Activated naive CD4-positive, alpha-beta T cell treated with anti-CD3 and anti-CD28 coated beads, Interleukin-2, amount 50 U/mL, for 24 hours (primary cell): ENCODE measurements around the gene RACGAP1.

ENCODE experiments used
- H3K27ac Mint-ChIP-seq: one replicate; pipeline ENCODE4 v1.8.0; 2021; ENCODE audit warnings: mild to moderate bottlenecking, mixed read lengths
- H3K27me3 Mint-ChIP-seq: one replicate; pipeline ENCODE4 v1.8.0; 2021; ENCODE audit warnings: mixed read lengths
- H3K36me3 Mint-ChIP-seq: one replicate; pipeline ENCODE4 v1.8.0; 2021; ENCODE audit warnings: mixed read lengths
- H3K4me1 Mint-ChIP-seq: one replicate; pipeline ENCODE4 v1.8.0; 2021; ENCODE audit warnings: mixed read lengths
- H3K4me3 Mint-ChIP-seq: one replicate; pipeline ENCODE4 v1.8.0; 2021; ENCODE audit warnings: mild to moderate bottlenecking, mixed read lengths
- H3K9me3 Mint-ChIP-seq: one replicate; pipeline ENCODE4 v1.8.0; 2021; ENCODE audit warnings: mixed read lengths

RACGAP1 gene

GRCh38 chr12:49962861-49963765, 62.2 kb downstream of the RACGAP1 start:
- H3K4me3 Mint-ChIP-seq = no peak overlapping the region
- peaks cover 7% of the 10 kb centered on the region for H3K4me1 Mint-ChIP-seq
- peaks cover 39% of the 10 kb centered on the region for H3K27me3 Mint-ChIP-seq
- H3K9me3 Mint-ChIP-seq = no peaks in the 10 kb centered on the region
- H3K36me3 Mint-ChIP-seq = no peaks in the 10 kb centered on the region
- no peak overlapping the region for H3K27ac Mint-ChIP-seq

GRCh38 chr12:49961993-49962764, 63.1 kb downstream of the RACGAP1 start:
- Mint-ChIP-seq H3K4me1 (peaks cover 7% of the 10 kb centered on the region), H3K4me3 (no peak overlapping the region), H3K27me3 (peaks cover 47% of the 10 kb centered on the region), H3K27ac (no peak overlapping the region), H3K9me3 (no peaks in the 10 kb centered on the region), H3K36me3 (no peaks in the 10 kb centered on the region)

GRCh38 chr12:49961111-49961922, 64.0 kb downstream of the RACGAP1 start, which contains the start of gene AQP5:
Gene AQP5, plus strand, starts transcription at chr12:49961872. Its CDS starts 146 bp downstream, at chr12:49962018.
- Mint-ChIP-seq H3K36me3 (no peaks in the 10 kb centered on the region), H3K4me3 (peak within 1 kb of the TSS; percentile 70), H3K4me1 (peaks cover 7% of the 10 kb centered on the region), H3K27me3 (peaks cover 52% of the 10 kb centered on the region), H3K9me3 (no peaks in the 10 kb centered on the region), H3K27ac (no peak within 1 kb of the TSS)

- Mint-ChIP-seq H3K36me3 (no peaks in the 10 kb centered on the region), H3K9me3 (no peaks in the 10 kb centered on the region), H3K27ac (no peak overlapping the region), H3K27me3 (peaks cover 53% of the 10 kb centered on the region), H3K4me3 (peak overlapping the region; percentile 70), H3K4me1 (peaks cover 7% of the 10 kb centered on the region)
Measured at GRCh38 chr12:49960474-49961110, 64.7 kb downstream of the RACGAP1 start.

GRCh38 chr12:49959685-49960473, 65.4 kb downstream of the RACGAP1 start:
- no peaks in the 10 kb centered on the region for H3K36me3 Mint-ChIP-seq
- peak overlapping the region; percentile 70 for H3K4me3 Mint-ChIP-seq
- peaks cover 53% of the 10 kb centered on the region for H3K27me3 Mint-ChIP-seq
- peaks cover 7% of the 10 kb centered on the region for H3K4me1 Mint-ChIP-seq
- H3K9me3 Mint-ChIP-seq = no peaks in the 10 kb centered on the region
- H3K27ac Mint-ChIP-seq = no peak overlapping the region

- H3K4me1 Mint-ChIP-seq = peaks cover 7% of the 10 kb centered on the region
- H3K36me3 Mint-ChIP-seq = no peaks in the 10 kb centered on the region
- no peaks in the 10 kb centered on the region for H3K9me3 Mint-ChIP-seq
- no peak overlapping the region for H3K4me3 Mint-ChIP-seq
- H3K27ac Mint-ChIP-seq = no peak overlapping the region
- H3K27me3 Mint-ChIP-seq = peaks cover 54% of the 10 kb centered on the region
Measured at GRCh38 chr12:49957570-49957967, 67.7 kb downstream of the RACGAP1 start.

GRCh38 chr12:49956663-49957569, 68.4 kb downstream of the RACGAP1 start:
- no peaks in the 10 kb centered on the region for H3K9me3 Mint-ChIP-seq
- H3K36me3 Mint-ChIP-seq = no peaks in the 10 kb centered on the region
- peaks cover 53% of the 10 kb centered on the region for H3K27me3 Mint-ChIP-seq
- peaks cover 7% of the 10 kb centered on the region for H3K4me1 Mint-ChIP-seq
- H3K27ac Mint-ChIP-seq = no peak overlapping the region
- no peak overlapping the region for H3K4me3 Mint-ChIP-seq

- Mint-ChIP-seq H3K27me3 (peaks cover 53% of the 10 kb centered on the region), H3K4me1 (peaks cover 7% of the 10 kb centered on the region)
Measured at GRCh38 chr12:49955899-49956662, 69.2 kb downstream of the RACGAP1 start.

GRCh38 chr12:49954863-49955830, 70.1 kb downstream of the RACGAP1 start:
- H3K27ac Mint-ChIP-seq = no peak overlapping the region
- H3K36me3 Mint-ChIP-seq = no peaks in the 10 kb centered on the region
- peaks cover under 1% of the 10 kb centered on the region for H3K4me1 Mint-ChIP-seq
- H3K27me3 Mint-ChIP-seq = peaks cover 46% of the 10 kb centered on the region
- H3K9me3 Mint-ChIP-seq = no peaks in the 10 kb centered on the region
- no peak overlapping the region for H3K4me3 Mint-ChIP-seq

More at GRCh38 chr12:49955899-49956662, 69.2 kb downstream of the RACGAP1 start:
- Mint-ChIP-seq H3K36me3 (no peaks in the 10 kb centered on the region), H3K27ac (no peak overlapping the region), H3K9me3 (no peaks in the 10 kb centered on the region), H3K4me3 (no peak overlapping the region)

GRCh38 chr12:49953961-49954846, 71.1 kb downstream of the RACGAP1 start:
- H3K36me3 Mint-ChIP-seq = no peaks in the 10 kb centered on the region
- no peaks in the 10 kb centered on the region for H3K9me3 Mint-ChIP-seq
- peaks cover 39% of the 10 kb centered on the region for H3K27me3 Mint-ChIP-seq
- H3K27ac Mint-ChIP-seq = no peak overlapping the region
- no peak overlapping the region for H3K4me3 Mint-ChIP-seq
- no peaks in the 10 kb centered on the region for H3K4me1 Mint-ChIP-seq

- H3K4me1 Mint-ChIP-seq = no peaks in the 10 kb centered on the region
- no peak overlapping the region for H3K4me3 Mint-ChIP-seq
- H3K27me3 Mint-ChIP-seq = peaks cover 30% of the 10 kb centered on the region
- H3K36me3 Mint-ChIP-seq = no peaks in the 10 kb centered on the region
- H3K9me3 Mint-ChIP-seq = no peaks in the 10 kb centered on the region
- H3K27ac Mint-ChIP-seq = no peak overlapping the region
Measured at GRCh38 chr12:49953151-49953550, 72.1 kb downstream of the RACGAP1 start.
